NB4 (cell line): Measurements from ENCODE around the gene OR6C76.

Experiments
- CTCF ChIP-seq: IDR thresholded peaks from one replicate; pipeline ENCODE4 v1.5.1; 2012; ENCODE audit warnings: low read depth, low read length
- MAX ChIP-seq: IDR thresholded peaks from 2 replicates; pipeline ENCODE4 v1.6.1; 2011; ENCODE audit warnings: low read depth, low read length
- POLR2A ChIP-seq: IDR thresholded peaks from 2 replicates; pipeline ENCODE4 v1.6.1; 2011; ENCODE audit warnings: mild to moderate bottlenecking; ENCODE audit not compliant: insufficient read length; ENCODE audit errors: extremely low read depth

- TF ChIP-seq CTCF, result no peak
- no peak for TF ChIP-seq POLR2A
- TF ChIP-seq MAX, result no peak
Observed at GRCh38 chr12:55416961-55417360, 9.1 kb upstream of the OR6C76 start.
